Measurements from ENCODE around the gene HMX1.

HMX1 gene

GRCh38 chr4:8892556-8893226 is 21.1 kb upstream of the HMX1 start:
- DNase-seq (ENCODE audit: low read depth): no peak

GRCh38 chr4:8891646-8892555 is 20.3 kb upstream of the HMX1 start:
- no peak for DNase-seq (ENCODE audit: low read depth)

- no peak for DNase-seq (ENCODE audit: low read depth)
Measured at GRCh38 chr4:8891255-8891645, 19.6 kb upstream of the HMX1 start.

- DNase-seq (ENCODE audit: low read depth): no peak
Measured at GRCh38 chr4:8888856-8889255, 17.2 kb upstream of the HMX1 start.

GRCh38 chr4:8886612-8887406 is 15.2 kb upstream of the HMX1 start:
- DNase-seq (ENCODE audit: low read depth): no peak

GRCh38 chr4:8882239-8882638 is 10.6 kb upstream of the HMX1 start:
- DNase-seq (ENCODE audit: low read depth): no peak

- DNase-seq (ENCODE audit: low read depth): no peak
Measured at GRCh38 chr4:8880851-8881250, 9.2 kb upstream of the HMX1 start.

- DNase-seq (ENCODE audit: low read depth): no peak
Measured at GRCh38 chr4:8879574-8879973, 7.9 kb upstream of the HMX1 start.

- DNase-seq (ENCODE audit: low read depth): no peak
Measured at GRCh38 chr4:8878421-8878820, 6.8 kb upstream of the HMX1 start.

- no peak for DNase-seq (ENCODE audit: low read depth)
Measured at GRCh38 chr4:8877780-8878040, 6.1 kb upstream of the HMX1 start.

- DNase-seq (ENCODE audit: low read depth): no peak
Measured at GRCh38 chr4:8876982-8877779, 5.5 kb upstream of the HMX1 start.

GRCh38 chr4:8874896-8875680 is 3.4 kb upstream of the HMX1 start:
- no peak for DNase-seq (ENCODE audit: low read depth)

- DNase-seq (ENCODE audit: low read depth): no peak
Measured at GRCh38 chr4:8874003-8874895, 2.6 kb upstream of the HMX1 start.

GRCh38 chr4:8872402-8873291 is 1.0 kb upstream of the HMX1 start:
- DNase-seq (ENCODE audit: low read depth): no peak

- DNase-seq (ENCODE audit: low read depth): no peak
Measured at GRCh38 chr4:8870647-8871416, 807 bp downstream of the HMX1 start.

- no peak for DNase-seq (ENCODE audit: low read depth)
Measured at GRCh38 chr4:8869898-8870646, 1.6 kb downstream of the HMX1 start.

- no peak for DNase-seq (ENCODE audit: low read depth)
Measured at GRCh38 chr4:8869002-8869897, 2.4 kb downstream of the HMX1 start.
